LNCaP clone FGC (cell line): Measurements from ENCODE around the gene ZNF322.

ENCODE experiments used
- DNase-seq: peaks from one replicate; pipeline ENCODE4 v3.0.0-alpha.2; 2011; ENCODE audit warnings: low read depth
- H3K4me3 ChIP-seq: 2 replicates; pipeline ENCODE4 v1.5.1; 2011; ENCODE audit warnings: mild to moderate bottlenecking, low read depth, low read length, control low read depth
- TF ChIP-seq, protein P1 (sequence below): IDR thresholded peaks from 2 replicates; pipeline ENCODE4 v1.5.1; 2012; ENCODE audit warnings: mild to moderate bottlenecking; ENCODE audit not compliant: control insufficient read depth, insufficient read depth; ENCODE audit errors: extremely low read depth

The ZNF322 gene

DNA sequence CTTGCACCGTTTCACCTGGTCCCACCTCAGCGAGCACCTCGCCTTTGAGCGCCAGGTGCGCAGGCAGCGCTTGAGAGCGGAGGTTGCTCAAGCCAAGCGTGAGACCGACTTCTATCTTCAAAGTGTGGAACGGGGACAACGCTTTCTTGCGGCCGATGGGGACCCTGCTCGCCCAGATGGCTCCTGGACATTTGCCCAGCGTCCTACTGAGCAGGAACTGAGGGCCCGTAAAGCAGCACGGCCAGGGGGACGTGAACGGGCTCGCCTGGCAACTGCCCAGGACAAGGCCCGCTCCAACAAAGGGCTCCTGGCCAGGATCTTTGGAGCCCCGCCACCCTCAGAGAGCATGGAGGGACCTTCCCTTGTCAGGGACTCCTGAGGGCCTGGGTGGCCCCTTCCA lies 61.3 kb downstream of the ZNF322 start:
- DNase-seq: no peak
- peak overlapping the region; percentile 96 for H3K4me3 ChIP-seq
- TF ChIP-seq, protein P1, sequence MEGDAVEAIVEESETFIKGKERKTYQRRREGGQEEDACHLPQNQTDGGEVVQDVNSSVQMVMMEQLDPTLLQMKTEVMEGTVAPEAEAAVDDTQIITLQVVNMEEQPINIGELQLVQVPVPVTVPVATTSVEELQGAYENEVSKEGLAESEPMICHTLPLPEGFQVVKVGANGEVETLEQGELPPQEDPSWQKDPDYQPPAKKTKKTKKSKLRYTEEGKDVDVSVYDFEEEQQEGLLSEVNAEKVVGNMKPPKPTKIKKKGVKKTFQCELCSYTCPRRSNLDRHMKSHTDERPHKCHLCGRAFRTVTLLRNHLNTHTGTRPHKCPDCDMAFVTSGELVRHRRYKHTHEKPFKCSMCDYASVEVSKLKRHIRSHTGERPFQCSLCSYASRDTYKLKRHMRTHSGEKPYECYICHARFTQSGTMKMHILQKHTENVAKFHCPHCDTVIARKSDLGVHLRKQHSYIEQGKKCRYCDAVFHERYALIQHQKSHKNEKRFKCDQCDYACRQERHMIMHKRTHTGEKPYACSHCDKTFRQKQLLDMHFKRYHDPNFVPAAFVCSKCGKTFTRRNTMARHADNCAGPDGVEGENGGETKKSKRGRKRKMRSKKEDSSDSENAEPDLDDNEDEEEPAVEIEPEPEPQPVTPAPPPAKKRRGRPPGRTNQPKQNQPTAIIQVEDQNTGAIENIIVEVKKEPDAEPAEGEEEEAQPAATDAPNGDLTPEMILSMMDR: no peak

DNA sequence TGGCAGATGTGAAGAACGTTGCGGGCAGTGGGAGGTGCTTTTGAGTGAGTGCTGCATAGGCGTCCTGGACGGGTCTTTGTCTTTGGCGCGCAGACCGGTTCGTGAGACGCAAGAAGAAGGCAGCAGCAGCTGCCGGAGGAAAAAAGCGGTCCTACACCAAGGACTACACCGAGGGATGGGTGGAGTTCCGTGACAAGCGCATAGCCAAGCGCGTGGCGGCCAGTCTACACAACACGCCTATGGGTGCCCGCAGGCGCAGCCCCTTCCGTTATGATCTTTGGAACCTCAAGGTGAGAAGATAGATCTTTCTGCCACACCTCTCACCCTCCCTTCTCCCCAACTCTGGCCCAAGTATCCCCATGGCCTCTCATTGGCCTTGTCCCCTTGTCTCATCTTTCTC lies 61.7 kb downstream of the ZNF322 start:
- H3K4me3 ChIP-seq: peak overlapping the region; percentile 96
- TF ChIP-seq, protein P1: no peak
- no peak for DNase-seq

DNA sequence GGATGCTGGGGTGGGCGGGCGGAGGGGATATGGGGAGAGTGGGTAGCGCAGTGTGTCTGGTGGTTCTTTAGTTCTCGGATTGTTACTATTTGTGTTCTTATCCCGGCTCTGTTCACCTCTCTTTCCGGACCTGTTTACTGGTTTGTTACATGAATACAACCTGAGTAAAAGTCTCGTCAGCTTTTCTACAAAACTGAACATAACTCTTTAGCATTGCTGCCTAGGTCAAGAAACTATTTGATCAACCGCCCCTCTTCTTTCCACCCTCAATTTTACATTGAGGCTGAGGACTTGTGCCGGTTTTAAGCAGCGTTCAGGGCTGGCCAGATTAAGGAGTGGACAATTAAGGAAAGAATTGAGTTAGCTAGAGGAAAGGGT lies 62.2 kb downstream of the ZNF322 start:
- H3K4me3 ChIP-seq: peak overlapping the region; percentile 96
- no peak for DNase-seq
- TF ChIP-seq, protein P1: no peak

DNA sequence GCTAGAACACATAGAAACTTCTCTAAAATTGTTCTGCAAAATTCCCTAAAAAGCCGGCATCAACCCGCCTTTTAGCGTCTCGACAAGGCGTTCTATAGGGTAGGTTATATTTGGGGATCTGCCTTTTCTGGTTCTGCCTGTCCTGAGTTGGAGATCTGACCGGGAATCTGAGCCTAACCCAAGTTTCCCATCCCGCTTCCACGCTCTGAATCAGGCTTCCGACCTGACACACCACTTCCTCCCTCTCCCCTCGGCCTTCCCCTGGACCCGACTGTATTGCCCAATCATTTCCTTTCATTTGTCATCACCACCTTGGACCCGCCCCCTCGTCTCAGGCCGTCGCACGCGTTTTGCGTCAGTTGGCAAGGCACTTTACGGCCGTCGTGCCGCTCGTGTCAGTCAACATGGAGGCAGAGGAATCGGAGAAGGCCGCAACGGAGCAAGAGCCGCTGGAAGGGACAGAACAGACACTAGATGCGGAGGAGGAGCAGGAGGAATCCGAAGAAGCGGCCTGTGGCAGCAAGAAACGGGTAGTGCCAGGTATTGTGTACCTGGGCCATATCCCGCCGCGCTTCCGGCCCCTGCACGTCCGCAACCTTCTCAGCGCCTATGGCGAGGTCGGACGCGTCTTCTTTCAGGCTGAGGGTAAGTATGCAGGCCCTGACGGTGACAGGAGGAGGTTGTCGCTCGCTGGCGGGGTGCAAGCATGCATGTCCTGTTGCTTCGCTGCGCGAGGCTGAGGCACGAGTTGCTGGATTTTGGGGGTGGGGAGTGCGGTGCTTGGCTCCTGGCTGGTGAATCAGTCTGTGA lies 62.8 kb downstream of the ZNF322 start, which contains the start of gene ABT1:
TSS of gene ABT1 (plus strand) at position 375 of the 810 bp plus-strand sequence. CDS start at position 405, 30 bp downstream.
- DNase-seq: peak; percentile 97
- TF ChIP-seq, protein P1: no peak
- H3K4me3 ChIP-seq: peak within 1 kb of the TSS; percentile 96

DNA sequence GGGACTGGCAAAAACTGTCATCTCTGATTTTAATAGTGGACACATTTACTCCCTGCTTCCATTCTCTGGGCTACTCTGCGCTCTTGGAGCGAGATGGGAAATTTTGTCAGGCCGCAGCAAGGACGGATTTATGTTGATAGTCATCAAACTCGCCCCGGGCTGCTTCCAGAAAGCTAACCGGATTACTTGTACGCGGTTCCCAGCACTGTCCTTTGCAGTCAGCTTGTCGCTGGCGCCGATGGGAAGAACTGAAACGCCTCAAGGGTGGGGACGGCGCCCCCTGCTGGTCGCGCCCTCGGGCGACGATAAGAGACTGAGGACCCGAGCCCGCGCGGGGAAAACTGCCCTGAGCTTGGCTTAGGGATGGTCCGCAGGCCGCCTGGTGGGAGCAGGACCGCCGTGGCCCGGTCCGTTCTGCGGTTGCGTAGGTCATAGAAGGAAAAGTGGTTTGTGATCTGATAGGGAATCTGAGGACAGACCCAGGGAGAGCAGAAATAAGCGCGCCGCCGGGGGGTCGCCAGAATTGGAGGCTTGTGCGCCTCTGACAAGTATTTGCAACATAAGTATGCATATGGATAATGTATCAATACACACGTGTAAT lies 63.8 kb downstream of the ZNF322 start:
- H3K4me3 ChIP-seq: peak overlapping the region; percentile 96
- DNase-seq: peak; percentile 65
- TF ChIP-seq, protein P1: peak; percentile 81

DNA sequence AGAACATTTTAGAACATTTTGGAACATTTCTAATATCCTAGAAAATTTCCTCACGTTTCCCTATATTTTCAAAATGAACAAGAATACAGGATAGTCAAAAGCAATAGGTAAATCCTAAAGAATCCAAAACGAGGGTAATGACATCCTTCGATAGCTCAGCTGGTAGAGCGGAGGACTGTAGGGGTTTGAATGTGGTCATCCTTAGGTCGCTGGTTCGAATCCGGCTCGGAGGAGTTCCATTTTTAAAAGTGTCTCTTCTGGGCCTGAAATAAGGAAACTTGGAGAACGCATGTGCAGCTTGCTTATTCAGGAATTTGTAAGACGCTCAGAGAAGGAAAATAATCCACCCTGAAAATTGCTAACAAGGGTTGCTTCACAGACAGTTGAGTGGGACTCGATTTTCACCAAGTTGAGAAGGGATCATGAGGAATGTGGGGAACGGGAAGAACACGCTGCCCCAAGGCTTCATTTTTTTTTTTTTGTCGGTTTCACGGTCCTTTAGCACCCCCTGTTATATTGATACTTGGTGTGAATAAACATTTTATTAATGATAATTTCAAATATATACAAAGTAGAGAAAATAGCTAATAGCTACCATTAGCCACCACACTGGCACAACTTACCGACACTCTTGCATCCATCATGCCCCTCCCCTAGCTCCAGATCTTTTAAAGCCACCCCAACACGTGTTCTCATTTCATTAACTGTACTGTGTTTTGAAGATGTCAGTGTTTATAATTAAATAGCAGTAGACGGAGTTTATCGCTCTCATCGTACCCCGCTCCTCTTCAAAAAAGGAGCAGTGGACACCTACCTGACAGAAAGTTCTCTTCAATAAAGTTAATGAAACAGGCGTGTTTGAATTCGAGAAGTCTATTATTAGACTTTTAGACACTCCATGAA lies 64.6 kb downstream of the ZNF322 start:
- TF ChIP-seq, protein P1: no peak
- DNase-seq: no peak
- peak overlapping the region; percentile 96 for H3K4me3 ChIP-seq
